ENCODE data around the gene SLC2A11.

GRCh38 chr22:23831781-23832180 lies 25.9 kb upstream of the SLC2A11 start:
- no peak for TF ChIP-seq SMAD1 (IDR thresholded peaks at IDR 0.05; ENCODE audit: low read depth, partially characterized antibody)
- no peak for TF ChIP-seq NFYB (IDR thresholded peaks at IDR 0.05; ENCODE audit: insufficient read depth, low read depth, low read length)
- no peak for TF ChIP-seq IRF3 (IDR thresholded peaks at IDR 0.05)
- no peak for TF ChIP-seq CTCF (IDR thresholded peaks at IDR 0.05 in 2 of 3, conservative IDR thresholded peaks at IDR 0.05 in 1 of 3; ENCODE audit: control insufficient read depth in 2 of 3, extremely low read depth in 1 of 3, insufficient read depth in 1 of 3, low read depth in 3 of 3, low read length in 3 of 3)
- no peak for TF ChIP-seq BCLAF1 (IDR thresholded peaks at IDR 0.05)
- TF ChIP-seq TAF1 (IDR thresholded peaks at IDR 0.05; ENCODE audit: borderline replicate concordance, low read depth, low read length), result no peak
- no peak for TF ChIP-seq HCFC1 (IDR thresholded peaks at IDR 0.05; ENCODE audit: low read length)
- no peak for TF ChIP-seq GABPA (IDR thresholded peaks at IDR 0.05; ENCODE audit: low read depth)

Data from GM12878 (cell line).